C4-2B (cell line): ENCODE measurements around the gene LPP.

Source experiments
- ZFX ChIP-seq: fragments of 450-650 bp; IDR thresholded peaks from 2 replicates; pipeline ENCODE4 v1.6.1; 2017
- TF ChIP-seq, protein P1 (sequence below): fragments of 450-650 bp; conservative IDR thresholded peaks from 2 replicates; pipeline ENCODE4 v1.5.1; 2017; ENCODE audit warnings: mild to moderate bottlenecking

DNA sequence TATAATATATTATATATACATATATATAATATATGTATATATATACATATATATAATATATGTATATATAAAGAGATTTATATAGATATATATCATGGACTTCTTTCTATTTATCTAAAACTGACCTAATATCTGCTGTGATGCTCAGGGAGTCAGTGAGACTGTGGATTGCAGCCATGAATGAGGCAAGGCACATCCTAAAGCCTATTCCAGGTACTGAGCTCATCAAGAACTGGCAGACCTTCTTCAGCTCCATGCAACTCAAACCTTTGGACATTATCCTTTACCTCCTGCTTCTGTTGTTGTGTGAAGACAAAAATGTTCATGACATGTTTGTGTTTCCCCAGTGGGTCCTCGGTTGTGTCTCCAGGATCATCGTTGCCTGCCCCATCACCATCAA is 7.7 kb upstream of the LPP start:
- TF ChIP-seq, protein P1, sequence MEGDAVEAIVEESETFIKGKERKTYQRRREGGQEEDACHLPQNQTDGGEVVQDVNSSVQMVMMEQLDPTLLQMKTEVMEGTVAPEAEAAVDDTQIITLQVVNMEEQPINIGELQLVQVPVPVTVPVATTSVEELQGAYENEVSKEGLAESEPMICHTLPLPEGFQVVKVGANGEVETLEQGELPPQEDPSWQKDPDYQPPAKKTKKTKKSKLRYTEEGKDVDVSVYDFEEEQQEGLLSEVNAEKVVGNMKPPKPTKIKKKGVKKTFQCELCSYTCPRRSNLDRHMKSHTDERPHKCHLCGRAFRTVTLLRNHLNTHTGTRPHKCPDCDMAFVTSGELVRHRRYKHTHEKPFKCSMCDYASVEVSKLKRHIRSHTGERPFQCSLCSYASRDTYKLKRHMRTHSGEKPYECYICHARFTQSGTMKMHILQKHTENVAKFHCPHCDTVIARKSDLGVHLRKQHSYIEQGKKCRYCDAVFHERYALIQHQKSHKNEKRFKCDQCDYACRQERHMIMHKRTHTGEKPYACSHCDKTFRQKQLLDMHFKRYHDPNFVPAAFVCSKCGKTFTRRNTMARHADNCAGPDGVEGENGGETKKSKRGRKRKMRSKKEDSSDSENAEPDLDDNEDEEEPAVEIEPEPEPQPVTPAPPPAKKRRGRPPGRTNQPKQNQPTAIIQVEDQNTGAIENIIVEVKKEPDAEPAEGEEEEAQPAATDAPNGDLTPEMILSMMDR, result no peak
- TF ChIP-seq ZFX, result no peak
